ENCODE data around the gene KIAA0408. TPM values are rescaled to one million over a fixed set of nuclear protein-coding genes. Genes with fewer than 3 reads are reported as not detected.

Gene KIAA0408
- polyA plus RNA-seq, 1 donor from 2014 or later, result 156 TPM

- no peak for TF ChIP-seq SMC3 (conservative IDR thresholded peaks at IDR 0.05; ENCODE audit: poor library complexity)
- TF ChIP-seq RAD21 (conservative IDR thresholded peaks at IDR 0.05), result no peak
- TF ChIP-seq EP300 (conservative IDR thresholded peaks at IDR 0.05; ENCODE audit: poor library complexity, severe bottlenecking), result no peak
- TF ChIP-seq EZH2 (IDR thresholded peaks at IDR 0.05; ENCODE audit: borderline replicate concordance, insufficient read depth, low read length, poor library complexity, severe bottlenecking), result no peak
- no peak for TF ChIP-seq REST (IDR thresholded peaks at IDR 0.05; ENCODE audit: borderline replicate concordance)
- no peak for TF ChIP-seq POLR2AphosphoS5 (IDR thresholded peaks at IDR 0.05)
- TF ChIP-seq MXI1 (conservative IDR thresholded peaks at IDR 0.05; ENCODE audit: poor library complexity, severe bottlenecking), result no peak
- TF ChIP-seq CTCF (IDR thresholded peaks at IDR 0.05; ENCODE audit: poor library complexity, severe bottlenecking), result no peak
- TF ChIP-seq TAF1 (IDR thresholded peaks at IDR 0.05; ENCODE audit: low read depth), result no peak
- H3K36me3 ChIP-seq (ENCODE audit: insufficient read depth, low read length), result peaks cover 54% of the 10 kb centered on the region
- H3K9ac ChIP-seq (ENCODE audit: low read length), result no peak overlapping the region
- H3K27me3 ChIP-seq (ENCODE audit: insufficient read depth, low read depth, low read length), result no peaks in the 10 kb centered on the region
- H3K4me2 ChIP-seq (ENCODE audit: low read length), result no peak overlapping the region
- H4K20me1 ChIP-seq (ENCODE audit: insufficient read depth), result peaks cover 18% of the 10 kb centered on the region
- no peaks in the 10 kb centered on the region for H3K9me2 ChIP-seq (ENCODE audit: insufficient read depth, low read length)
- H3K79me2 ChIP-seq (replicated peaks; ENCODE audit: insufficient read depth, low read length), result peaks cover 28% of the 10 kb centered on the region
- H3K4me3 ChIP-seq (ENCODE audit: low read length), result no peak overlapping the region
- H3F3A ChIP-seq (ENCODE audit: insufficient read depth, low read length, poor library complexity, severe bottlenecking), result no peaks in the 10 kb centered on the region
- no peak overlapping the region for H2AFZ ChIP-seq (ENCODE audit: low read depth, low read length)
- H3K9me3 ChIP-seq (ENCODE audit: low read length), result no peaks in the 10 kb centered on the region
- H3K27ac ChIP-seq (ENCODE audit: low read length), result no peak overlapping the region
Measured at GRCh38 chr6:127482325-127482724, 23.1 kb upstream of the KIAA0408 start.

GRCh38 chr6:127481628-127482027 is 22.4 kb upstream of the KIAA0408 start:
- Histone ChIP-seq H4K20me1 (ENCODE audit: insufficient read depth) (peaks cover 18% of the 10 kb centered on the region), H3K79me2 (replicated peaks; ENCODE audit: insufficient read depth, low read length) (peaks cover 22% of the 10 kb centered on the region), H3K27me3 (ENCODE audit: insufficient read depth, low read depth, low read length) (no peaks in the 10 kb centered on the region), H3K9me3 (ENCODE audit: low read length) (no peaks in the 10 kb centered on the region), H2AFZ (ENCODE audit: low read depth, low read length) (no peak overlapping the region), H3K36me3 (ENCODE audit: insufficient read depth, low read length) (peaks cover 51% of the 10 kb centered on the region), H3K9me2 (ENCODE audit: insufficient read depth, low read length) (no peaks in the 10 kb centered on the region), H3K9ac (ENCODE audit: low read length) (no peak overlapping the region), H3F3A (ENCODE audit: insufficient read depth, low read length, poor library complexity, severe bottlenecking) (no peaks in the 10 kb centered on the region), H3K27ac (ENCODE audit: low read length) (no peak overlapping the region), H3K4me2 (ENCODE audit: low read length) (no peak overlapping the region), H3K4me3 (ENCODE audit: low read length) (no peak overlapping the region)
- TF ChIP-seq EZH2 (IDR thresholded peaks at IDR 0.05; ENCODE audit: borderline replicate concordance, insufficient read depth, low read length, poor library complexity, severe bottlenecking) (no peak), EP300 (conservative IDR thresholded peaks at IDR 0.05; ENCODE audit: poor library complexity, severe bottlenecking) (no peak), RAD21 (conservative IDR thresholded peaks at IDR 0.05) (no peak)
